ENCODE data around the gene PADI1.

- TF ChIP-seq CTCF (IDR thresholded peaks at IDR 0.05) (no peak), POLR2AphosphoS5 (IDR thresholded peaks at IDR 0.05) (no peak), POLR2A (IDR thresholded peaks at IDR 0.05; ENCODE audit: low read depth) (no peak), EP300 (IDR thresholded peaks at IDR 0.05) (no peak)
Measured at GRCh38 chr1:17214876-17215544, 10.1 kb downstream of the PADI1 start.
